ENCODE measurements around the gene P2RY14.

P2RY14 gene

GRCh38 chr3:151210676-151211381 lies 67.5 kb downstream of the P2RY14 start:
- no peak for DNase-seq

GRCh38 chr3:151209654-151210053 lies 68.7 kb downstream of the P2RY14 start:
- no peak for DNase-seq

- no peak for DNase-seq
Observed at GRCh38 chr3:151206201-151206600, 72.1 kb downstream of the P2RY14 start.

GRCh38 chr3:151205482-151205881 lies 72.9 kb downstream of the P2RY14 start:
- DNase-seq: no peak

- DNase-seq: no peak
Observed at GRCh38 chr3:151204530-151205402, 73.6 kb downstream of the P2RY14 start.

- no peak for DNase-seq
Observed at GRCh38 chr3:151203051-151203420, 75.3 kb downstream of the P2RY14 start, which contains the start of gene GPR171. Gene GPR171 (minus strand): TSS chr3:151203216. CDS start chr3:151199386, 3,830 bp downstream.

GRCh38 chr3:151201051-151201730 lies 77.2 kb downstream of the P2RY14 start:
- DNase-seq: no peak

- DNase-seq: no peak
Observed at GRCh38 chr3:151200586-151200985, 77.8 kb downstream of the P2RY14 start.

GRCh38 chr3:151199554-151200438 lies 78.5 kb downstream of the P2RY14 start:
- DNase-seq: no peak

GRCh38 chr3:151198849-151199248 lies 79.5 kb downstream of the P2RY14 start:
- DNase-seq: no peak

- DNase-seq: no peak
Observed at GRCh38 chr3:151197981-151198767, 80.2 kb downstream of the P2RY14 start.

GRCh38 chr3:151197228-151197627 lies 81.1 kb downstream of the P2RY14 start:
- no peak for DNase-seq

GRCh38 chr3:151196434-151196833 lies 81.9 kb downstream of the P2RY14 start:
- no peak for DNase-seq

- DNase-seq: no peak
Observed at GRCh38 chr3:151195826-151196225, 82.5 kb downstream of the P2RY14 start.

- no peak for DNase-seq
Observed at GRCh38 chr3:151192545-151192944, 85.8 kb downstream of the P2RY14 start.

GRCh38 chr3:151191095-151191494 lies 87.2 kb downstream of the P2RY14 start:
- DNase-seq: no peak

GRCh38 chr3:151183265-151183671 lies 95.1 kb downstream of the P2RY14 start:
- no peak for DNase-seq

- DNase-seq: no peak
Observed at GRCh38 chr3:151182349-151183079, 95.8 kb downstream of the P2RY14 start.

GRCh38 chr3:151178208-151178845 lies 100.0 kb downstream of the P2RY14 start:
- DNase-seq: no peak

GRCh38 chr3:151175952-151176351 lies 102.4 kb downstream of the P2RY14 start:
- no peak for DNase-seq

Data from DMS153 (cell line).